ENCODE results near the gene RHBDF1.
A peak's percentile ranks its signal among the peaks of the same experiment; 100 is the strongest.
"Not testable (repeated sequence)": the region's sequence is repeated elsewhere in the genome, so short reads cannot be mapped to it uniquely, and the experiment has no call there.

Gene RHBDF1

GRCh38 chr16:34648-34987 is 37.8 kb downstream of the RHBDF1 start:
- DNase-seq (ENCODE audit: low spot score) (no peak), ATAC-seq (ENCODE audit: low read depth) (no peak)
- Histone ChIP-seq H3K9me3 (ENCODE audit: severe bottlenecking) (no peaks in the 10 kb centered on the region), H3K4me1 (ENCODE audit: insufficient read depth, poor library complexity, severe bottlenecking) (no peaks in the 10 kb centered on the region), H3K27ac (ENCODE audit: poor library complexity, severe bottlenecking) (no peak overlapping the region), H3K4me3 (ENCODE audit: severe bottlenecking) (no peak overlapping the region), H3K27me3 (ENCODE audit: insufficient read depth, poor library complexity, severe bottlenecking) (no peaks in the 10 kb centered on the region), H3K36me3 (ENCODE audit: low read depth) (0 out of 2 replicates have a peak, but pooled peaks cover under 1% of the 10 kb centered on the region)
- no peak for TF ChIP-seq CTCF (IDR thresholded peaks at IDR 0.05; ENCODE audit: poor library complexity, severe bottlenecking)

DNA sequence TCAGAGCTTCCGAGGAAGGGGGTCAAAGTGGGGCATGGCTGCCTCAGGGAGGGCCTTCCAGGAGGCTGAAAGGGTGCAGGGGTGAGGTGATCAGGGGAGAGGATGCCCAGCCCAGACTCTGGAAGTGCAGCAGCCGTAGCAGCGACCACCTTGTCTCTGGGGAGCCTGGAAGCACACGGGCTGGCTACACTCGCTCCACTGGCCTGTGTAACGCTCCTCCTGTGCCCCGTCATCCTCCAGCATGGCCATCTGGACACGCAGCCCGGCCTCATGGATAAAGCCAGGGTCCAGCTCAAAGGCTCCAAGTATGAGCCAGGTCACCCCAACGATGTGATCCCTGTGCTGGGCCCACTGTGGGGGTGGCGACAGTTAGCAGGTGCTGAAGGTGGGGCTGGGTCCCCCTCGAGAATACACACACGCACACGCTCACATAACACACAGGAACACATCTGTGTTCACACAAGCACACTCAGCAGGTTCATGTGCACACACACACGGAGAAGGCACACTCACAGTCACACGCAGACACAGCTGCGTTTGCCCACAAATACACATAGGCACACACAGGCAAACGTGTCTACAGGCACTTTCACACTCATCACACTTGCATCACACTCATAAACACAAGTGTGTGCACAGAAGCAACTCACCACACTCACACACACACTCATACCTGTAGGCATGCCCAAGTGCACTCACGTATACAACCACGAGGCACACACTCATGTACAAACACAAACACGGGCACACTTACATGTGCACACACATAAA is 38.4 kb downstream of the RHBDF1 start:
- ATAC-seq (ENCODE audit: low read depth) = no peak
- Histone ChIP-seq H3K27ac (ENCODE audit: poor library complexity, severe bottlenecking) (no peak overlapping the region), H3K36me3 (ENCODE audit: low read depth) (no peaks in the 10 kb centered on the region), H3K4me3 (ENCODE audit: severe bottlenecking) (no peak overlapping the region), H3K27me3 (ENCODE audit: insufficient read depth, poor library complexity, severe bottlenecking) (no peaks in the 10 kb centered on the region), H3K9me3 (ENCODE audit: severe bottlenecking) (no peaks in the 10 kb centered on the region), H3K4me1 (ENCODE audit: insufficient read depth, poor library complexity, severe bottlenecking) (no peaks in the 10 kb centered on the region)
- no peak for DNase-seq (ENCODE audit: low spot score)
- no peak for TF ChIP-seq CTCF (IDR thresholded peaks at IDR 0.05; ENCODE audit: poor library complexity, severe bottlenecking)

DNA sequence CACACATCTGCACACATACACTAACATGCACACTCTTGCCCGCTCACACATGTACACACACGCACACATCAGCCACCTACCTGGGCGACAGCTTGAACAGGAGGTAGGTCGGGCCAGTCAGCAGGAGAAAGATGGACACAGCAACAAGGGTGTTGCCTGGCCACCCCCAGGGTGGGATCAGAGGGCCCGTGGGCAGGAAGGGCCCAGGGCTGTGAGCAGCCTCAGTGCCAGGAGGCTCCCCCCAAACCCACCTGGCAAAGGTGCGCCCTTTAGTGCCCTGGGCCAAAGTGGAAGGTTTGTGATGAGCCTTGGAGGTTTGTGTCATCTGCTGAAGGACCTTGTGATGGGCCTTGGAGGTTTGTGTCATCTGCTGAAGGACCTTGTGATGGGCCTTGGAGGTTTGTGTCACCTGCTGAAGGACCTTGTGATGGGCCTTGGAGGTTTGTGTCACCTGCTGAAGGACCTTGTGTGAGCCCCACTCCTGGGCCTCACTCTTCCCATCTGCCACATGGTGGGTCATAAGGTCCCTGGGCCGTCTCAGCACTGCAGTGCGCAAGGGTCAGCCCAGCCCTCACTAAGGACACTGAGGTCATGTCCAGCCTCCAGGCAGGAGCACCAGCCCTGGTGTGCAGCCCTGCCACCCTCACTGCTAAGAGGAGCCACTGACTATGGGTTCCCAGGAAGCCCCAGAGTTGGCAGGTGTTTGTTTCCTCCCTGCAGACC is 39.1 kb downstream of the RHBDF1 start:
- ATAC-seq (ENCODE audit: low read depth); H3K27ac ChIP-seq (ENCODE audit: poor library complexity, severe bottlenecking); DNase-seq (ENCODE audit: low spot score); H3K27me3 ChIP-seq (ENCODE audit: insufficient read depth, poor library complexity, severe bottlenecking); H3K4me1 ChIP-seq (ENCODE audit: insufficient read depth, poor library complexity, severe bottlenecking); H3K4me3 ChIP-seq (ENCODE audit: severe bottlenecking); H3K36me3 ChIP-seq (ENCODE audit: low read depth); H3K9me3 ChIP-seq (ENCODE audit: severe bottlenecking): not testable (repeated sequence)

- DNase-seq (ENCODE audit: low spot score); ATAC-seq (ENCODE audit: low read depth); H3K9me3 ChIP-seq (ENCODE audit: severe bottlenecking); H3K4me3 ChIP-seq (ENCODE audit: severe bottlenecking); H3K27me3 ChIP-seq (ENCODE audit: insufficient read depth, poor library complexity, severe bottlenecking); H3K36me3 ChIP-seq (ENCODE audit: low read depth); H3K4me1 ChIP-seq (ENCODE audit: insufficient read depth, poor library complexity, severe bottlenecking); H3K27ac ChIP-seq (ENCODE audit: poor library complexity, severe bottlenecking): not testable (repeated sequence)
These were observed 41.8 kb downstream of the RHBDF1 start for GRCh38 chr16:30627-31026.

GRCh38 chr16:25926-26348 is 46.5 kb downstream of the RHBDF1 start:
- not testable (repeated sequence) for H3K4me3 ChIP-seq (ENCODE audit: severe bottlenecking); H3K27ac ChIP-seq (ENCODE audit: poor library complexity, severe bottlenecking); H3K4me1 ChIP-seq (ENCODE audit: insufficient read depth, poor library complexity, severe bottlenecking); H3K9me3 ChIP-seq (ENCODE audit: severe bottlenecking); H3K27me3 ChIP-seq (ENCODE audit: insufficient read depth, poor library complexity, severe bottlenecking); H3K36me3 ChIP-seq (ENCODE audit: low read depth); DNase-seq (ENCODE audit: low spot score)
- ATAC-seq (ENCODE audit: low read depth) = peak; percentile 84

- DNase-seq (ENCODE audit: low spot score); ATAC-seq (ENCODE audit: low read depth); H3K4me3 ChIP-seq (ENCODE audit: severe bottlenecking); H3K9me3 ChIP-seq (ENCODE audit: severe bottlenecking); H3K4me1 ChIP-seq (ENCODE audit: insufficient read depth, poor library complexity, severe bottlenecking); H3K36me3 ChIP-seq (ENCODE audit: low read depth); H3K27ac ChIP-seq (ENCODE audit: poor library complexity, severe bottlenecking); H3K27me3 ChIP-seq (ENCODE audit: insufficient read depth, poor library complexity, severe bottlenecking): not testable (repeated sequence)
These were observed 48.3 kb downstream of the RHBDF1 start for GRCh38 chr16:24151-24550.

- not testable (repeated sequence) for H3K27ac ChIP-seq (ENCODE audit: poor library complexity, severe bottlenecking); ATAC-seq (ENCODE audit: low read depth); H3K27me3 ChIP-seq (ENCODE audit: insufficient read depth, poor library complexity, severe bottlenecking); H3K9me3 ChIP-seq (ENCODE audit: severe bottlenecking); H3K4me1 ChIP-seq (ENCODE audit: insufficient read depth, poor library complexity, severe bottlenecking); H3K4me3 ChIP-seq (ENCODE audit: severe bottlenecking); DNase-seq (ENCODE audit: low spot score); H3K36me3 ChIP-seq (ENCODE audit: low read depth)
These were observed 51.5 kb downstream of the RHBDF1 start for GRCh38 chr16:20886-21285.

- not testable (repeated sequence) for H3K27me3 ChIP-seq (ENCODE audit: insufficient read depth, poor library complexity, severe bottlenecking); ATAC-seq (ENCODE audit: low read depth); H3K4me1 ChIP-seq (ENCODE audit: insufficient read depth, poor library complexity, severe bottlenecking); DNase-seq (ENCODE audit: low spot score); H3K4me3 ChIP-seq (ENCODE audit: severe bottlenecking); H3K36me3 ChIP-seq (ENCODE audit: low read depth); H3K27ac ChIP-seq (ENCODE audit: poor library complexity, severe bottlenecking); H3K9me3 ChIP-seq (ENCODE audit: severe bottlenecking)
These were observed 55.2 kb downstream of the RHBDF1 start for GRCh38 chr16:17062-17765.

GRCh38 chr16:10772-11171 is 61.7 kb downstream of the RHBDF1 start:
- not testable (repeated sequence) for H3K9me3 ChIP-seq (ENCODE audit: severe bottlenecking); H3K4me3 ChIP-seq (ENCODE audit: severe bottlenecking); H3K4me1 ChIP-seq (ENCODE audit: insufficient read depth, poor library complexity, severe bottlenecking); ATAC-seq (ENCODE audit: low read depth); H3K27ac ChIP-seq (ENCODE audit: poor library complexity, severe bottlenecking); H3K36me3 ChIP-seq (ENCODE audit: low read depth); H3K27me3 ChIP-seq (ENCODE audit: insufficient read depth, poor library complexity, severe bottlenecking)
- peak; percentile 86 for DNase-seq (ENCODE audit: low spot score)

Measured in RWPE2 (cell line).